IgD-negative memory B cell (primary cell): Measurements from ENCODE around the gene IP6K3. TPM values are rescaled to one million over a fixed set of nuclear protein-coding genes. Genes with fewer than 3 reads are reported as not detected.
A peak's percentile ranks its signal among the peaks of the same experiment; 100 is the strongest.

Experiments used
- H3K27ac Mint-ChIP-seq, 3 donors: one replicate each; pipeline ENCODE4 v1.8.0; 2020 to 2022; ENCODE audit warnings: mild to moderate bottlenecking in 3 of 3, mixed read lengths in 3 of 3, moderate library complexity in 1 of 3
- H3K27me3 Mint-ChIP-seq: one replicate; pipeline ENCODE4 v1.8.0; 2021; ENCODE audit warnings: mixed read lengths
- H3K36me3 Mint-ChIP-seq: one replicate; pipeline ENCODE4 v1.8.0; 2020; ENCODE audit warnings: mild to moderate bottlenecking, mixed read lengths
- H3K4me1 Mint-ChIP-seq, 3 donors: one replicate each; pipeline ENCODE4 v1.8.0; 2020 to 2022; ENCODE audit warnings: mixed read lengths in 3 of 3, mild to moderate bottlenecking in 1 of 3
- H3K4me3 Mint-ChIP-seq, 4 donors: one replicate each; pipeline ENCODE4 v1.8.0; 2020 to 2022; ENCODE audit warnings: mild to moderate bottlenecking in 4 of 4, mixed read lengths in 4 of 4, moderate library complexity in 3 of 4
- H3K9me3 Mint-ChIP-seq, 3 donors: one replicate each; pipeline ENCODE4 v1.8.0; 2020 to 2021; ENCODE audit warnings: mixed read lengths in 3 of 3, mild to moderate bottlenecking in 1 of 3
- polyA plus RNA-seq: library from polyadenylated mRNA; unstranded; fragments of 300-500 nt; fragmentation: Illumina TruSeq; gene quantifications from one replicate; pipeline ENCODE4 v1.2.3, GENCODE V29; 2021

Gene IP6K3
- polyA plus RNA-seq, 1 donor from 2014 or later: not detected

- Mint-ChIP-seq H3K36me3 (peaks cover 2% of the 10 kb centered on the region), H3K9me3 (peaks cover 0 to 2% (median 0%) of the 10 kb centered on the region in 3 donors), H3K4me1 (peaks cover 13 to 22% (median 18%) of the 10 kb centered on the region in 3 donors), H3K27ac (no peak overlapping the region), H3K4me3 (peak overlapping the region in 2 of 4 donors; percentile 14 to 37), H3K27me3 (peaks cover 36% of the 10 kb centered on the region)
These were observed 25.7 kb downstream of the IP6K3 start for GRCh38 chr6:33720998-33721397.

DNA sequence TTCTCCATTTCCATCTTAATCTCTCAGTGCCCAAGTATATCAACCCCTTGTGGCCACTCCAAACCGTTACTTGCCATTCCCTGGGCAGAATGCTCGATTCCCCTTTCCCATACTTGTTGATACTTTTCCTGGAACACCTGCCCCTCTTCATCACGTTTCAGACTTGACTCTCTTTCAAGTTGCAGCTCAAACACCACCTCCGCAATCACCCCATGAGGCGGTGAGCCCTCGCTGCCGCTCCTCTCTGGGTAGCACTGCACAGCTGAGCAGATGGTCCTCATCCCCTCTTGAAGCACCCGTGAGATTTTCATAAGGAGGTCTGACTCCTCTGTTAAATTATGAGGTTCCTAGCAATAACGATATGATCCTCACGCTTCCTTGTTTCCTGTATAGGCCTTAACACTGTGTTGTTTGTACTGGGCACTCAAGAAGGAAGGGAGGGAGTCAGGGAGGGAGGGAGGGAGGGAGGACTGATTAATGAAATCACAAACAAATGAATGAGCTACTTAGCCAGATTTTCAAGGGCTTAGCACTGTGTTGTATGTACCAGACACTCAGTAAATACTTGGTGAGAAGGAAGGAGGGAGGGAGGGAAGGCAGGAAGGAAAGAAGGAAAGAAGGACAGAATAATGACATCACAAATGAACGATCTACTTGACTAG, 27.2 kb downstream of the IP6K3 start:
- peaks cover 0 to 2% (median 0%) of the 10 kb centered on the region in 3 donors for H3K9me3 Mint-ChIP-seq
- peak overlapping the region in 2 of 4 donors; percentile 29 to 70 for H3K4me3 Mint-ChIP-seq
- peaks cover 2% of the 10 kb centered on the region for H3K36me3 Mint-ChIP-seq
- peaks cover 12 to 24% (median 17%) of the 10 kb centered on the region in 3 donors for H3K4me1 Mint-ChIP-seq
- peaks cover 27% of the 10 kb centered on the region for H3K27me3 Mint-ChIP-seq
- H3K27ac Mint-ChIP-seq: no peak overlapping the region

GRCh38 chr6:33718713-33719112, 28.0 kb downstream of the IP6K3 start:
- peaks cover 0 to 2% (median 0%) of the 10 kb centered on the region in 3 donors for H3K9me3 Mint-ChIP-seq
- peaks cover 22% of the 10 kb centered on the region for H3K27me3 Mint-ChIP-seq
- H3K4me3 Mint-ChIP-seq: no peak overlapping the region
- peaks cover 11 to 22% (median 19%) of the 10 kb centered on the region in 3 donors for H3K4me1 Mint-ChIP-seq
- H3K27ac Mint-ChIP-seq: no peak overlapping the region
- H3K36me3 Mint-ChIP-seq: peaks cover 2% of the 10 kb centered on the region

- peaks cover 2% of the 10 kb centered on the region for H3K36me3 Mint-ChIP-seq
- H3K4me3 Mint-ChIP-seq: no peak overlapping the region
- H3K4me1 Mint-ChIP-seq: peaks cover 11 to 23% (median 19%) of the 10 kb centered on the region in 3 donors
- no peak overlapping the region for H3K27ac Mint-ChIP-seq
- peaks cover 0 to 2% (median 0%) of the 10 kb centered on the region in 3 donors for H3K9me3 Mint-ChIP-seq
- peaks cover 18% of the 10 kb centered on the region for H3K27me3 Mint-ChIP-seq
These were observed 28.7 kb downstream of the IP6K3 start for GRCh38 chr6:33717934-33718455.

GRCh38 chr6:33716890-33717632, 29.6 kb downstream of the IP6K3 start:
- Mint-ChIP-seq H3K9me3 (peaks cover 0 to 2% (median 0%) of the 10 kb centered on the region in 3 donors), H3K4me1 (peaks cover 11 to 22% (median 18%) of the 10 kb centered on the region in 3 donors), H3K27me3 (peaks cover 15% of the 10 kb centered on the region), H3K27ac (no peak overlapping the region), H3K36me3 (peaks cover 2% of the 10 kb centered on the region), H3K4me3 (no peak overlapping the region)

DNA sequence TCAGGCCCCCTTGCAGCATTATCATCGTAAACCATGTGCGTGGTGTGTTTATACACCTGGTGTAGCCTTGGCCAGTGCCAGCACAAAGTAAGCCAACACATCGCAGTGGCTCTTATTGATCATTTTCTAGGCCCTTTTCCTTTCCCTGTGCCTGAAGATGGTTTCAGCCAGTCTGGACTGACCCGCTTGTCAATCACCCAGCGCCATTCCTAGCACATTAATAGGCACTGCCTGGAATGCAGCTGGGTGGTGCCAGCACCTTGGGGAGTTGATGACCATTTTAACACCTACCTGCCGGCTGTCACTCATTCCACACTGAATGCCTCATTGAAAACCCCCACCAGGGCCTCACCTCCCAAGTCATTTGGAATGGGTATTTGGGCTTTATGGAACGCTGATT, 30.3 kb downstream of the IP6K3 start:
- H3K27me3 Mint-ChIP-seq: peaks cover 14% of the 10 kb centered on the region
- H3K36me3 Mint-ChIP-seq: peaks cover 3% of the 10 kb centered on the region
- H3K27ac Mint-ChIP-seq: no peak overlapping the region
- no peak overlapping the region for H3K4me3 Mint-ChIP-seq
- H3K9me3 Mint-ChIP-seq: peaks cover 0 to 2% (median 0%) of the 10 kb centered on the region in 3 donors
- H3K4me1 Mint-ChIP-seq: peaks cover 11 to 22% (median 14%) of the 10 kb centered on the region in 3 donors

DNA sequence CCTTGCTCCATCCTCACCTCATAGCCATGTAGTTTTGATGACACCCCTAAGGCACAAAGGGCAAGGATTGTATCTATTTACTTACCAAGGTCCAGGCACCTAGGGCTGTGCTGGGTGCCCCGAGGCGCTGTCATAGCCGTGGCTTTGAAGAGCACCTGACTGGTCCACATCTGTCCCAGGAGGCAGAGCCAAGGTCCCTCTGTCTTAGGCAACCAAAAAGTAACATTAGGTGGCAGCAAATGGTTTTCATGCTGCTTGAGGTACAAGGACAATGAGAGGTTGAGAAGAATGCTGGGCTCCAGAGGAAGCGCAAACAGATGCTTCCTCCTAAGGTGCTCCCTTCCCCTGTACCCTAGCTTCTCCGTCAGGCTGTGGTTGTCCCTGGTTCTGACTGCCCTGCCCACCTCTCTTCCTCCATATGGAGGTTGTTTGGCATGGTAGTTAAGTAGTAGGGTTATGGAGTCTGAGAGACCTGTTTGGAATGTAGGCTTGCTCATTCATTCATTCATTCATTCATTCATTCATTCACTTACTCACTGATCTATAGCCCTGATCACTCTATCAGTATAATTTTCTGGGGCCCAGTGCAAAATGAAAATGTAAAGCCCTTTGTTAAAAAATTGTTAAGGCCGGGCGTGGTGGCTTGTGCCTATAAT, 32.2 kb downstream of the IP6K3 start:
- Mint-ChIP-seq H3K4me1 (peaks cover 17 to 23% (median 18%) of the 10 kb centered on the region in 3 donors), H3K9me3 (no peaks in the 10 kb centered on the region), H3K4me3 (peak overlapping the region in 1 of 4 donors; percentile 41), H3K36me3 (peaks cover 2% of the 10 kb centered on the region), H3K27ac (peak overlapping the region in 1 of 3 donors; percentile 25), H3K27me3 (peaks cover 3% of the 10 kb centered on the region)

DNA sequence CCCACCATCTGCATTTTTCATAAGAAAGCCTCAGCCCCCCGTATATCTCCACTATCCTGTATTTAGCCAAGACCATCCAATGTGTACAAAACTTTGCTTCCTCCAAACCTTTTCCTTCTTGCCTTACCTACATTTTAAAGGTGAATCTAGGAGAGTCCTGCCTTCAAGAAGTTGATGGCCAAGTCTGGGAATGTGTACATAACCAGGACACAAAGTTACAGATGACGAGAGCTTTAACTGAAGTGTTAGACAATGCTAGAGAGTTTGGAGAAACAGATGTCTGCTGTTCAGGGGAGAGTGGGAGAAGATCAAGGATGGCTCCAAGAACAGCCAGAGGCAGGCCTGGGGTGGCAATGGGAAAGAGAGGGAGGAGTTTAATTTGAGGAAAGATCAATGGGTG, 32.9 kb downstream of the IP6K3 start:
- Mint-ChIP-seq H3K27me3 (no peaks in the 10 kb centered on the region), H3K27ac (peak overlapping the region in 1 of 3 donors; percentile 19), H3K4me3 (peak overlapping the region in 1 of 4 donors; percentile 41), H3K36me3 (peaks cover 5% of the 10 kb centered on the region), H3K9me3 (no peaks in the 10 kb centered on the region), H3K4me1 (peaks cover 21 to 28% (median 22%) of the 10 kb centered on the region in 3 donors)

- H3K27ac Mint-ChIP-seq: peak overlapping the region in 1 of 3 donors; percentile 19
These were observed 33.8 kb downstream of the IP6K3 start for GRCh38 chr6:33712914-33713313.

DNA sequence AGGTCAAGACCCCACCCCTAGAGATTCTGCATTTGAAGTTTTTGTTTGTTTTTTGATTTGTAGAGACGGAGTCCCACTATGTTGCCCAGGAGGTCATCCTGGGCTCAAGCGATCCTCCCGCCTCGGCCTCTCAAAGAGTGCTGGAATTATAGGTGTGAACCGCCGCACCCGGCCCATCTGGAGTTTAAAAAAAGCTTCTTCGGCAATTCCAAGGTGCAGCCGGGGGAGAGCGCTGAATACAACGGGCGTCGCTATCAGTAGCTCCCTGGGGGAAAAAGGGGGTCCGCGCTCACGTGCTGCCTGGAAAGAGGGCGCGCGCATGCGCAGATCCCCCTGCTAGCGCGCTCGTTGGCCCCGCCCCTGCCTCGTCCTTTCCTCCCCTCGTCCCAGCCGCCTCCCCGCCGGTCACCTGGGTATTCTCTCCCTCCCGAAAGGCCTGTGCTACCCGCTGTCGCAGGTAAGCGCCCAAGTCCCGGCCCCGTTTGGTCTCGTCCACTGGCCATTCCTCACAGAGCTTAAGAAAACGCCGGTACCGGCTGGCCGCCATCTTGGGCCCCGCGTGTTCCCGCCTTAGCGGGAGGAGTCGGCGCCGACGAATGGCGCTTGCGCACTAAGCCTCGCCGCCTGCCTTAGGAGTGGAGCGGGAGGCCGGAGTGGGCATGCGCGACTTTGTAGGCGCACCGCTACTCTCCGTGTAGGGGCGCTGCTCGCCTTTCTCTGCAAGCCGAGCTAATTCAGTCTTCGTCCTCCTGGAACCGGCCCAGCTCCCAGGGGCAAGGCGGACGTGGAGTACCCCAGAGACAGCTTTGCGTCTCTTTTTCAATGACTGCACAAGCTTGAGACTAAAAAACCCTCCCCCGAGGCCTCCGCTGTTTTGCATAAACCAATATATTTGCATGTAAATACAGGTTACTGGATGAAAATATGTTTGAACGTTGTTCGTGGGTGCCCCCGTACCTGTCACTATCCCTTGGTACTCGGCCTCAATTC, 35.3 kb downstream of the IP6K3 start, which contains the start of gene UQCC2:
Gene UQCC2, minus strand, starts transcription at position 561 of the 990 bp plus-strand sequence. Its CDS starts 14 bp downstream, at position 547.
- H3K36me3 Mint-ChIP-seq: peaks cover 5% of the 10 kb centered on the region
- no peaks in the 10 kb centered on the region for H3K27me3 Mint-ChIP-seq
- H3K9me3 Mint-ChIP-seq: no peaks in the 10 kb centered on the region
- peak within 1 kb of the TSS; percentile 98 to 99 (median 99) for H3K27ac Mint-ChIP-seq
- H3K4me3 Mint-ChIP-seq: peak within 1 kb of the TSS; percentile 96 to 100 (median 100)
- peaks cover 21 to 27% (median 26%) of the 10 kb centered on the region in 3 donors for H3K4me1 Mint-ChIP-seq

More at GRCh38 chr6:33712914-33713313, 33.8 kb downstream of the IP6K3 start:
- H3K4me1 Mint-ChIP-seq: peaks cover 21 to 26% (median 22%) of the 10 kb centered on the region in 3 donors
- H3K36me3 Mint-ChIP-seq: peaks cover 5% of the 10 kb centered on the region
- peak overlapping the region in 2 of 4 donors; percentile 41 to 45 for H3K4me3 Mint-ChIP-seq
- no peaks in the 10 kb centered on the region for H3K27me3 Mint-ChIP-seq
- no peaks in the 10 kb centered on the region for H3K9me3 Mint-ChIP-seq

GRCh38 chr6:33710296-33711121, 36.2 kb downstream of the IP6K3 start:
- Mint-ChIP-seq H3K36me3 (peaks cover 5% of the 10 kb centered on the region), H3K27ac (peak overlapping the region; percentile 98 to 99 (median 99)), H3K4me1 (peaks cover 21 to 32% (median 27%) of the 10 kb centered on the region in 3 donors), H3K9me3 (no peaks in the 10 kb centered on the region), H3K4me3 (peak overlapping the region; percentile 96 to 100 (median 100)), H3K27me3 (no peaks in the 10 kb centered on the region)

- H3K4me1 Mint-ChIP-seq: peaks cover 19 to 29% (median 27%) of the 10 kb centered on the region in 3 donors
These were observed 37.0 kb downstream of the IP6K3 start for GRCh38 chr6:33709605-33710295.

More at GRCh38 chr6:33709605-33710295, 37.0 kb downstream of the IP6K3 start:
- Mint-ChIP-seq H3K27me3 (no peaks in the 10 kb centered on the region), H3K27ac (peak overlapping the region in 1 of 3 donors; percentile 99), H3K4me3 (peak overlapping the region in 2 of 4 donors; percentile 100), H3K36me3 (peaks cover 5% of the 10 kb centered on the region), H3K9me3 (no peaks in the 10 kb centered on the region)
